Activated CD4-positive, CD25-positive, alpha-beta regulatory T cell (primary cell): Measurements from ENCODE around the gene QRFPR.
"Not testable (repeated sequence)": the region's sequence is repeated elsewhere in the genome, so short reads cannot be mapped to it uniquely, and the experiment has no call there.

Experiments used
- DNase-seq, 4 experiments: peaks; one replicate each; lab custom pipeline; 2025; lab: John Stamatoyannopoulos, UW

The QRFPR gene

GRCh38 chr4:121380776-121381462 lies at the start of gene QRFPR:
TSS of gene QRFPR (minus strand) at chr4:121381018. CDS start at chr4:121380647, 371 bp downstream.
- peak in 1 of 4 experiments; percentile 1 for DNase-seq

GRCh38 chr4:121428721-121429120 lies 47.9 kb upstream of the QRFPR start:
- no peak for DNase-seq

- DNase-seq: no peak
Measured at GRCh38 chr4:121421594-121421993, 40.8 kb upstream of the QRFPR start.

GRCh38 chr4:121411151-121411744 lies 30.4 kb upstream of the QRFPR start:
- DNase-seq: no peak

- DNase-seq: not testable (repeated sequence)
Measured at GRCh38 chr4:121408567-121408966, 27.7 kb upstream of the QRFPR start.

- DNase-seq: no peak
Measured at GRCh38 chr4:121400632-121401031, 19.8 kb upstream of the QRFPR start.

GRCh38 chr4:121397941-121398601 lies 17.3 kb upstream of the QRFPR start:
- no peak for DNase-seq

- no peak for DNase-seq
Measured at GRCh38 chr4:121397434-121397833, 16.6 kb upstream of the QRFPR start.

- DNase-seq: no peak
Measured at GRCh38 chr4:121392426-121393086, 11.7 kb upstream of the QRFPR start.

GRCh38 chr4:121390335-121390734 lies 9.5 kb upstream of the QRFPR start:
- no peak for DNase-seq

GRCh38 chr4:121379276-121379675 lies 1.5 kb downstream of the QRFPR start:
- no peak for DNase-seq

- DNase-seq: no peak
Measured at GRCh38 chr4:121377076-121377475, 3.7 kb downstream of the QRFPR start.

- no peak for DNase-seq
Measured at GRCh38 chr4:121376556-121376955, 4.3 kb downstream of the QRFPR start.

GRCh38 chr4:121376097-121376496 lies 4.7 kb downstream of the QRFPR start:
- no peak for DNase-seq

- no peak for DNase-seq
Measured at GRCh38 chr4:121375262-121375661, 5.6 kb downstream of the QRFPR start.

- DNase-seq: no peak
Measured at GRCh38 chr4:121373841-121374240, 7.0 kb downstream of the QRFPR start.

GRCh38 chr4:121370729-121371325 lies 10.0 kb downstream of the QRFPR start:
- DNase-seq: peak in 2 of 4 experiments; percentile 1 to 6

GRCh38 chr4:121360495-121360894 lies 20.3 kb downstream of the QRFPR start:
- no peak for DNase-seq

- DNase-seq: no peak
Measured at GRCh38 chr4:121358473-121358872, 22.3 kb downstream of the QRFPR start.

GRCh38 chr4:121353213-121353612 lies 27.6 kb downstream of the QRFPR start:
- no peak for DNase-seq

GRCh38 chr4:121344098-121344497 lies 36.7 kb downstream of the QRFPR start:
- DNase-seq: no peak

- DNase-seq: no peak
Measured at GRCh38 chr4:121340247-121340646, 40.6 kb downstream of the QRFPR start.
